ENCODE results near the gene PARD3. TPM values are rescaled to one million over a fixed set of nuclear protein-coding genes. Genes with fewer than 3 reads are reported as not detected.

The PARD3 gene
- total RNA-seq, 1 experiment from 2014 or later: 46.3 TPM

- no peaks in the 10 kb centered on the region for H3K27me3 ChIP-seq (ENCODE audit: insufficient read depth, low read length)
- H3K36me3 ChIP-seq (ENCODE audit: control insufficient read depth in 1 of 2, insufficient read depth in 2 of 2, low read length in 2 of 2): no peaks in the 10 kb centered on the region
- intact Hi-C loops (cut with micrococcal nuclease): no loop called here
- H3K9me2 ChIP-seq (ENCODE audit: insufficient read depth): no peaks in the 10 kb centered on the region
- RAD21 ChIA-PET (ENCODE audit: low non-redundant PET in 1 of 2, low total read pairs in 2 of 2, uncharacterized antibody in 2 of 2, unreplicated experiment in 2 of 2): no interaction called here
- H3K4me3 ChIP-seq (replicated peaks in 1 of 2; ENCODE audit: low read depth in 1 of 2, low read length in 2 of 2): no peak overlapping the region
- H4K20me1 ChIP-seq (ENCODE audit: insufficient read depth): no peaks in the 10 kb centered on the region
- CTCF ChIA-PET: no interaction called here
- H3K9me3 ChIP-seq (ENCODE audit: control insufficient read depth in 1 of 2, insufficient read depth in 1 of 2, low read depth in 1 of 2, low read length in 2 of 2): no peaks in the 10 kb centered on the region
- DNase-seq (ENCODE audit: low read depth, low spot score) (no peak), ATAC-seq (no peak)
- no peaks in the 10 kb centered on the region for H3K79me2 ChIP-seq (ENCODE audit: insufficient read depth, low read length)
- H3K4me2 ChIP-seq (ENCODE audit: low read length): no peak overlapping the region
- no TSS peak for BruUV-seq (replicated peaks)
- POLR2A ChIA-PET: no interaction called here
- no peak overlapping the region for H3K9ac ChIP-seq (ENCODE audit: low read length)
- H3K4me1 ChIP-seq (ENCODE audit: control insufficient read depth in 1 of 2, insufficient read depth in 2 of 2, low read length in 2 of 2): no peaks in the 10 kb centered on the region
- TF ChIP-seq POLR2AphosphoS5 (IDR thresholded peaks at IDR 0.05; ENCODE audit: low read depth, low read length): no peak
- TF ChIP-seq ZNF274 (IDR thresholded peaks at IDR 0.05; ENCODE audit: low read depth, low read length): no peak
- TF ChIP-seq SIN3A (IDR thresholded peaks at IDR 0.05; ENCODE audit: low read depth): no peak
- TF ChIP-seq CEBPB (IDR thresholded peaks at IDR 0.05; ENCODE audit: low read depth): no peak
- no peak for TF ChIP-seq SRF (IDR thresholded peaks at IDR 0.05; ENCODE audit: low read depth)
- no peak for TF ChIP-seq YY1 (IDR thresholded peaks at IDR 0.05; ENCODE audit: extremely low read depth, insufficient replicate concordance, low read depth, low read length)
- TF ChIP-seq CBX3 (IDR thresholded peaks at IDR 0.05; ENCODE audit: low read depth): no peak
- TF ChIP-seq, protein P1, sequence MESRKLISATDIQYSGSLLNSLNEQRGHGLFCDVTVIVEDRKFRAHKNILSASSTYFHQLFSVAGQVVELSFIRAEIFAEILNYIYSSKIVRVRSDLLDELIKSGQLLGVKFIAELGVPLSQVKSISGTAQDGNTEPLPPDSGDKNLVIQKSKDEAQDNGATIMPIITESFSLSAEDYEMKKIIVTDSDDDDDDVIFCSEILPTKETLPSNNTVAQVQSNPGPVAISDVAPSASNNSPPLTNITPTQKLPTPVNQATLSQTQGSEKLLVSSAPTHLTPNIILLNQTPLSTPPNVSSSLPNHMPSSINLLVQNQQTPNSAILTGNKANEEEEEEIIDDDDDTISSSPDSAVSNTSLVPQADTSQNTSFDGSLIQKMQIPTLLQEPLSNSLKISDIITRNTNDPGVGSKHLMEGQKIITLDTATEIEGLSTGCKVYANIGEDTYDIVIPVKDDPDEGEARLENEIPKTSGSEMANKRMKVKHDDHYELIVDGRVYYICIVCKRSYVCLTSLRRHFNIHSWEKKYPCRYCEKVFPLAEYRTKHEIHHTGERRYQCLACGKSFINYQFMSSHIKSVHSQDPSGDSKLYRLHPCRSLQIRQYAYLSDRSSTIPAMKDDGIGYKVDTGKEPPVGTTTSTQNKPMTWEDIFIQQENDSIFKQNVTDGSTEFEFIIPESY (IDR thresholded peaks at IDR 0.05; ENCODE audit: extremely low read depth, insufficient replicate concordance, low read length): no peak
- no peak for TF ChIP-seq CTCF (IDR thresholded peaks at IDR 0.05 in 2 of 3, conservative IDR thresholded peaks at IDR 0.05 in 1 of 3; ENCODE audit: borderline replicate concordance in 1 of 3, insufficient read depth in 1 of 3, low read depth in 2 of 3, low read length in 2 of 3)
- no peak for TF ChIP-seq JUND (IDR thresholded peaks at IDR 0.05)
- no peak for TF ChIP-seq FOSL1 (IDR thresholded peaks at IDR 0.05; ENCODE audit: low read depth)
- no peak for TF ChIP-seq ZFX (IDR thresholded peaks at IDR 0.05)
- TF ChIP-seq SP1 (IDR thresholded peaks at IDR 0.05; ENCODE audit: low read depth): no peak
- TF ChIP-seq ELF1 (IDR thresholded peaks at IDR 0.05; ENCODE audit: borderline replicate concordance, low read depth): no peak
- TF ChIP-seq, protein P2, sequence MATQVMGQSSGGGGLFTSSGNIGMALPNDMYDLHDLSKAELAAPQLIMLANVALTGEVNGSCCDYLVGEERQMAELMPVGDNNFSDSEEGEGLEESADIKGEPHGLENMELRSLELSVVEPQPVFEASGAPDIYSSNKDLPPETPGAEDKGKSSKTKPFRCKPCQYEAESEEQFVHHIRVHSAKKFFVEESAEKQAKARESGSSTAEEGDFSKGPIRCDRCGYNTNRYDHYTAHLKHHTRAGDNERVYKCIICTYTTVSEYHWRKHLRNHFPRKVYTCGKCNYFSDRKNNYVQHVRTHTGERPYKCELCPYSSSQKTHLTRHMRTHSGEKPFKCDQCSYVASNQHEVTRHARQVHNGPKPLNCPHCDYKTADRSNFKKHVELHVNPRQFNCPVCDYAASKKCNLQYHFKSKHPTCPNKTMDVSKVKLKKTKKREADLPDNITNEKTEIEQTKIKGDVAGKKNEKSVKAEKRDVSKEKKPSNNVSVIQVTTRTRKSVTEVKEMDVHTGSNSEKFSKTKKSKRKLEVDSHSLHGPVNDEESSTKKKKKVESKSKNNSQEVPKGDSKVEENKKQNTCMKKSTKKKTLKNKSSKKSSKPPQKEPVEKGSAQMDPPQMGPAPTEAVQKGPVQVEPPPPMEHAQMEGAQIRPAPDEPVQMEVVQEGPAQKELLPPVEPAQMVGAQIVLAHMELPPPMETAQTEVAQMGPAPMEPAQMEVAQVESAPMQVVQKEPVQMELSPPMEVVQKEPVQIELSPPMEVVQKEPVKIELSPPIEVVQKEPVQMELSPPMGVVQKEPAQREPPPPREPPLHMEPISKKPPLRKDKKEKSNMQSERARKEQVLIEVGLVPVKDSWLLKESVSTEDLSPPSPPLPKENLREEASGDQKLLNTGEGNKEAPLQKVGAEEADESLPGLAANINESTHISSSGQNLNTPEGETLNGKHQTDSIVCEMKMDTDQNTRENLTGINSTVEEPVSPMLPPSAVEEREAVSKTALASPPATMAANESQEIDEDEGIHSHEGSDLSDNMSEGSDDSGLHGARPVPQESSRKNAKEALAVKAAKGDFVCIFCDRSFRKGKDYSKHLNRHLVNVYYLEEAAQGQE (IDR thresholded peaks at IDR 0.05; ENCODE audit: low read depth): no peak
- no peak for TF ChIP-seq EZH2phosphoT487 (IDR thresholded peaks at IDR 0.05; ENCODE audit: borderline replicate concordance)
- TF ChIP-seq TCF7L2 (IDR thresholded peaks at IDR 0.05; ENCODE audit: borderline replicate concordance, extremely low read depth, insufficient read depth, insufficient read length): no peak
- no peak for TF ChIP-seq EGR1 (IDR thresholded peaks at IDR 0.05; ENCODE audit: low read depth)
- TF ChIP-seq ATF3 (IDR thresholded peaks at IDR 0.05): no peak
- TF ChIP-seq RAD21 (IDR thresholded peaks at IDR 0.05; ENCODE audit: low read depth): no peak
- H3K27ac ChIP-seq (ENCODE audit: low read depth, low read length): no peak overlapping the region
- H2AFZ ChIP-seq (ENCODE audit: low read depth, low read length, poor library complexity, severe bottlenecking): no peak overlapping the region
These were observed 330.9 kb downstream of the PARD3 start for GRCh38 chr10:34484164-34484563.

Data from HCT116 (cell line).